NCI-H1092 treated with DMSO at 0.1 percent for 48 hours (cell line): ENCODE measurements around the gene MYH9.

Experiments used
- DNase-seq: peaks from one replicate; lab custom pipeline; 2025; lab: John Stamatoyannopoulos, UW

The MYH9 gene

GRCh38 chr22:36311386-36312085 lies 76.2 kb downstream of the MYH9 start:
- DNase-seq: no peak

- DNase-seq: no peak
These were observed 78.9 kb downstream of the MYH9 start for GRCh38 chr22:36308880-36309279.

- DNase-seq: no peak
These were observed 81.5 kb downstream of the MYH9 start for GRCh38 chr22:36306227-36306626.

GRCh38 chr22:36305813-36306212 lies 82.0 kb downstream of the MYH9 start:
- DNase-seq: no peak

GRCh38 chr22:36304429-36304828 lies 83.3 kb downstream of the MYH9 start:
- no peak for DNase-seq

- DNase-seq: no peak
These were observed 83.9 kb downstream of the MYH9 start for GRCh38 chr22:36303874-36304273.

GRCh38 chr22:36303115-36303467 lies 84.7 kb downstream of the MYH9 start:
- no peak for DNase-seq

GRCh38 chr22:36302439-36303114 lies 85.2 kb downstream of the MYH9 start:
- no peak for DNase-seq

GRCh38 chr22:36301851-36302250 lies 85.9 kb downstream of the MYH9 start:
- DNase-seq: no peak

- peak; percentile 50 for DNase-seq
These were observed 86.4 kb downstream of the MYH9 start for GRCh38 chr22:36301384-36301828.

GRCh38 chr22:36300396-36301212 lies 87.2 kb downstream of the MYH9 start:
- no peak for DNase-seq

GRCh38 chr22:36299911-36300310 lies 87.9 kb downstream of the MYH9 start:
- DNase-seq: no peak

GRCh38 chr22:36299295-36299694 lies 88.5 kb downstream of the MYH9 start:
- DNase-seq: no peak

GRCh38 chr22:36298601-36299000 lies 89.2 kb downstream of the MYH9 start:
- DNase-seq: no peak

- DNase-seq: no peak
These were observed 89.6 kb downstream of the MYH9 start for GRCh38 chr22:36298118-36298517.

- no peak for DNase-seq
These were observed 90.2 kb downstream of the MYH9 start for GRCh38 chr22:36297568-36297967.

GRCh38 chr22:36296690-36297089 lies 91.1 kb downstream of the MYH9 start:
- DNase-seq: no peak

GRCh38 chr22:36295247-36295646 lies 92.5 kb downstream of the MYH9 start:
- no peak for DNase-seq

- DNase-seq: no peak
These were observed 93.0 kb downstream of the MYH9 start for GRCh38 chr22:36294801-36295200.

GRCh38 chr22:36294293-36294620 lies 93.5 kb downstream of the MYH9 start:
- DNase-seq: no peak

GRCh38 chr22:36293606-36294292 lies 94.0 kb downstream of the MYH9 start:
- DNase-seq: no peak

GRCh38 chr22:36292823-36293530 lies 94.8 kb downstream of the MYH9 start:
- DNase-seq: no peak
